Neural progenitor cell (in vitro differentiated cells): ENCODE data around the gene GCN1.

Experiments used
- EZH2phosphoT487 ChIP-seq: fragments of 200-600 bp; sonication (generic); IDR thresholded peaks from 2 replicates; pipeline ENCODE4 v1.6.1; 2017; ENCODE audit warnings: antibody characterized with exemption
- TF ChIP-seq, protein P1 (sequence below): fragments of 200-600 bp; sonication (generic); IDR thresholded peaks from 2 replicates; pipeline ENCODE4 v1.5.1; 2017; ENCODE audit warnings: antibody characterized with exemption, mild to moderate bottlenecking

DNA sequence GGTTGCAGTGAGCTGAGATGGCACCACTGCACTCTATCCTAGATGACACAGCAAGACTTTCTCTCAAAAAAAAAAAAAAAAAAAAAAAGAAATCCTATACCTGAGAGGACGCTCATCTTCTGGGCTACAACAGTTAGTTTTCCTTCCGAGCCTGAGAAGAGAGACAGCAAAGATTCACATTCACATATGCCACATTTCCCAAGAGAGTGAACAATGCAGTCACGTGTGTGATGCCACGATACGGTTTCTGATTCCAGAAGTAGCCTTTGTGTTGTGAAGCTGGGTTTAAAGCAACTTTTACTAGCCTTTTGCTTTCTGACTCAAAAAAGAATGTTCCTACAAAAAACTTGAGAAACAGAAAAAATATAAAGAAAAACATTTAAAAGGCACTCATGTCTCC, 19.5 kb downstream of the GCN1 start:
- no peak for TF ChIP-seq EZH2phosphoT487
- TF ChIP-seq, protein P1, sequence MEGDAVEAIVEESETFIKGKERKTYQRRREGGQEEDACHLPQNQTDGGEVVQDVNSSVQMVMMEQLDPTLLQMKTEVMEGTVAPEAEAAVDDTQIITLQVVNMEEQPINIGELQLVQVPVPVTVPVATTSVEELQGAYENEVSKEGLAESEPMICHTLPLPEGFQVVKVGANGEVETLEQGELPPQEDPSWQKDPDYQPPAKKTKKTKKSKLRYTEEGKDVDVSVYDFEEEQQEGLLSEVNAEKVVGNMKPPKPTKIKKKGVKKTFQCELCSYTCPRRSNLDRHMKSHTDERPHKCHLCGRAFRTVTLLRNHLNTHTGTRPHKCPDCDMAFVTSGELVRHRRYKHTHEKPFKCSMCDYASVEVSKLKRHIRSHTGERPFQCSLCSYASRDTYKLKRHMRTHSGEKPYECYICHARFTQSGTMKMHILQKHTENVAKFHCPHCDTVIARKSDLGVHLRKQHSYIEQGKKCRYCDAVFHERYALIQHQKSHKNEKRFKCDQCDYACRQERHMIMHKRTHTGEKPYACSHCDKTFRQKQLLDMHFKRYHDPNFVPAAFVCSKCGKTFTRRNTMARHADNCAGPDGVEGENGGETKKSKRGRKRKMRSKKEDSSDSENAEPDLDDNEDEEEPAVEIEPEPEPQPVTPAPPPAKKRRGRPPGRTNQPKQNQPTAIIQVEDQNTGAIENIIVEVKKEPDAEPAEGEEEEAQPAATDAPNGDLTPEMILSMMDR, result no peak
